DMS 273 (cell line): ENCODE measurements around the gene GIGYF2.

Source experiments
- DNase-seq: peaks from one replicate; lab custom pipeline; 2025; ENCODE audit not compliant: unreplicated experiment; lab: John Stamatoyannopoulos, UW

GIGYF2 gene

DNA sequence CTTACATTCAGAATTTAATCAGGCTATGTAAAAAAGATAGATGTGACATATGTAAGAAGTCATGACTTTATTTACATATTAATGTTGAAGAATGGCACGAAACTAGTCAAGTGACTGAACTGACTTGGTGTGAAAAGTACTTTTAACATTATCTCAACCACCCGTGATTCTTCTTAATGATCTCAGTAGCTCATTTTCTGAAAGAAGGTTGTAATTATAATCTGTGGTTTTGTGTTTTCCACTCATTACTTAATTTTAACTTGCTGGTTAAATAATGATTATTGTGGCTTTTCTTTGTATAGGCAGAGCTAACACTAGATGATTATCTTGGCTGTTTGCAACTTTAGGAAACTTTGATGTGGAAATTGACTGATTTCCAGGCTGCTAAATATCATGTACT, 60.8 kb downstream of the GIGYF2 start:
- no peak for DNase-seq

- DNase-seq: peak; percentile 43
Measured at GRCh38 chr2:232761301-232761907, 64.3 kb downstream of the GIGYF2 start.

- no peak for DNase-seq
Measured at GRCh38 chr2:232767866-232768265, 70.7 kb downstream of the GIGYF2 start.

DNA sequence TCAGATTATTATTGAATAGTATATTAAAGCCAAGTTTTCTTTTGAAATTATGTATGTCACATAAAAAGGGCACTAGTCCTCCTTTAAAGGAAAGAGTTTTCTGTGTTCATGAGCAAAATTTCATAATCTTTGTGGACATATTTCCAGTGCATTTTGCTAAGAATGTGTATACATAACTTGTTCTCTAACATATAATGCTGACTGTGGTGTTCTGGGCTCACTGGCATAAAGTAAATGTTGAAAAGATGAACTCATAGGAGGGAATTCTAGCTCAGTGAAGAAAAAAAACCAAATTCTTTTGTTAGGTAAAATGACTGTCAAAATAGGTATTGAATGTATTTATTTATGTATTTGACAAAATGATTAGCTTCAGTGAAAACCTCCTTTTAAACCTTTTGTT, 73.1 kb downstream of the GIGYF2 start:
- DNase-seq: no peak

GRCh38 chr2:232771870-232772269, 74.7 kb downstream of the GIGYF2 start:
- no peak for DNase-seq

GRCh38 chr2:232772531-232772930, 75.4 kb downstream of the GIGYF2 start:
- DNase-seq: no peak

DNA sequence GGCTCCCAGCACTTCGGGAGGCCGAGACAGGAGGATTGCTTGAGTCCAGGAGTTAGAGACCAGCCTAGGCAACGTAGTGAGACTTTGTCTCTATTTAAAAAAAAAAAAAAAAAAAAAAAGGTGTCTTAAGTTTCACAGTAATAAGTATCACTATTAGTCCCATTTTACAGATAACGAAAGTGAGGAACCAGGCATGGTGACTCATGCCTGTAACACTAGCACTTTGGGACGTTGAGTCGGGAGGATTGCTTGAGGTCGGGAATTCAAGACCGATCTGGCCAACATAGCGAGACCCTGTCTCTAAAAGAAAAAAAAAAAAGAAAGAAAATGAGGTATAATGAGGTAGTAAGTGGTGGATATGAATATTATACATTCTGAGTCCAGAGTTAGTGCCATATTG, 76.7 kb downstream of the GIGYF2 start:
- no peak for DNase-seq

GRCh38 chr2:232776435-232776834, 79.3 kb downstream of the GIGYF2 start, which contains the start of gene KCNJ13:
Gene KCNJ13, minus strand, starts transcription at chr2:232776565. Its CDS starts 5,203 bp downstream, at chr2:232771362.
- no peak for DNase-seq

DNA sequence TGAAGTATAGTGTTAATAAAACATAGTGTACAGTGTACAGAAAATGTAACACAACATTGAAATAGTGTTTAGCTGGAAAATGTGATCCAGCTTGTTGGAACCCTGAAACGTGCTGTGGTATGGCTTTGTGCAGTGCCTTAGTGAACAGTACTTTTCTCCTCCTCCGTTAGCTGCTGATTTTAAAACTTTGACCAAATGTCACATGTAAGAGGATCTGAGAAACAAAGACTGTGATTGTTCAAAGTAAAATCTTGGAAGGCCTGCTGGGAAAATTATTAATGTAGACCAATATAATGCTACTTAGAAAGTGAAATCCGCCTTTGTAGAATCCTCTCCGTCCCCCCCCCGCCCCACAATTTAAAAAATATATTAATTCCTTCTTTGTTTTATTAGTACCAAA, 80.1 kb downstream of the GIGYF2 start:
- DNase-seq: no peak

DNA sequence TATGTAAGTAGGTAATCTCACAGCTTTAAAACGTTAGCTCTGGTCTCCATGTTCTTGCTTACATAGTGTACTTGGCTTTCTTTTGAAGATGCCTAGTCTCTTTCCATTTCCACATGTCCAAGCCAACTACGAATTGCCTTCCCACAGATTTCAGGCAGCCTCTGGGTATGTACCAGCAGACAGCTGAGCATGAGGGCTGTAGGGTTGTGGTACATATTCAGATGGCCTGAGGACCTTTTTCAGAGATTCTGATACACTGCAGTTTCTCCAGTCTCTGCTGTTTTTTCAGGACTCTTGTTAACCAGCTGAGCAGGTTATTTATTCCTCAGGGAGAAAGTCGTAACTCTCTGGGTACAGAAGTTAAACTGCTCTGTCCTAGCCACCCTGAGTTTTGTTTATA, 82.3 kb downstream of the GIGYF2 start:
- no peak for DNase-seq

GRCh38 chr2:232779934-232780333, 82.8 kb downstream of the GIGYF2 start:
- DNase-seq: peak; percentile 14

DNA sequence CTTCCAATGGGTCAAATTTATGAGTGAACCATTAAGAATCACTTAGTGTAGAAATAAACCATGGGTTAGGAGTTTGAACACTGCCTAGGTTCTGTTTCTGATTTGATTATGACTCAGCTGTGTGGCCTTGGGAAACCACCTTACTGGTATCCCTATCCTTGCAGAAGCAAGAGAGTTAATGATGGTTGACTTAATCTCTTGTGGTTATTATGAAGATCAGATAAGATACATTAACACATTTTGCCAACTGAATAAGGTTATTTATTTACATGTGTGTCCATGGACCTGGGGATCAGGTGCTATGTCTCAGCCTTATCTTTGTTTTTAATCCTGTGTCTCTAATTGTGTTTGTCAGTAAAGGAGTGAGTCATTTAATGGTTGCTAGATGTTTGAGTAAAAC, 84.6 kb downstream of the GIGYF2 start:
- DNase-seq: no peak

DNA sequence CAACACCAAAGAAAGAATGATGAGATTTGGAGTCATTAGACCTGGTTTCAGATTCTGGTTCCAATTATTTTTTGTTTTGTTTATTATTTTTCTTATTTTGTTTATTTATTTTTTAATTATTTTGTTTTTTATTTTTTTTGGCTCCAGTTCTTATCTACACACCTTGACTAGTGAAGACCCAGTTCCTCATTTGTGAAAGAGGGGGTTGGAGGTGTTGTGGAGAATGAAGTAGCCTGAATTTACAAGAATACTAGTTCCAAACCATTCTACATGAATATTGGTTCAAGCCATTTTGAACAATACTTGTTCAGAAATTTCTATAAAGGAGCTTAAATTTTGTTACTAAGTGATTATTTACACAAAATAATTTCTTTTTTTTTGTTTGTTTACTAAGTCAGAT, 86.1 kb downstream of the GIGYF2 start:
- no peak for DNase-seq

DNA sequence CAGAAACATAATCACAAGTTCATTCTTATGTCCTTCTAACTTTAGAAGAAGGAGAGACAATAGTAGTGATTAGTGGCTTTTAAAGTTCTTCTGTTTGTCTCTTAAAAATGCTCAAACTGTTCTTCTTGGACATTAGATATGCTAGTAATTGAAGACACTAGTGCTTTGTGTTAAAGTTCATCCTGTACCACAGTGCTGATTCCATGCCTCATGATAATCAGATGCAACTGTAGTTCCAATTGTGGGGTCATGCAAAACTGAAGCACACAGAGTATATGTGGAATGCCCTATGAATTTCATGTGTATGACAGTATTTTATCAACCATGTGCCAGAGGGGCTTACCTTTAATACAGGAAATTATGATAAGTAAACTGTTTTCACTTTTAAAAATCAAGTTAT, 90.7 kb downstream of the GIGYF2 start:
- DNase-seq: no peak

GRCh38 chr2:232789082-232789481, 92.0 kb downstream of the GIGYF2 start:
- no peak for DNase-seq

DNA sequence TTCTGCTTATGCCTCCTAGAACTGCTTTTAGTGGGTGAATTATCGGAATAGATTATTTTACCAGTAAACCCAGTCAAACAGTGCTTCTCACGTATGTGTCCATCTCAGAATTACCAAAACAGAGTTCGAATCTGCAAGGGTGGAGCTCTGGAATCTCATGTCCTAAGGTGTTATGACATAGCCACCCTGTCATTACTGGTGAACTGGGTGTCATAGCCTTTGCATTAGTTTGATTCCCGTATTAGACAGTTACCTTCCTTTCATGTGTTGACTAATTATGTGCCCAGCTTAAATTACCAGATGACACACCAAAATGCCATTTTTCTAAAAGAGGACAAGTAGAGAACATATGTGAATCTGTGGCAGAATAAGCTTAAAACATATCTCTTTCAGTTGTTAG, 94.4 kb downstream of the GIGYF2 start:
- DNase-seq: no peak

DNA sequence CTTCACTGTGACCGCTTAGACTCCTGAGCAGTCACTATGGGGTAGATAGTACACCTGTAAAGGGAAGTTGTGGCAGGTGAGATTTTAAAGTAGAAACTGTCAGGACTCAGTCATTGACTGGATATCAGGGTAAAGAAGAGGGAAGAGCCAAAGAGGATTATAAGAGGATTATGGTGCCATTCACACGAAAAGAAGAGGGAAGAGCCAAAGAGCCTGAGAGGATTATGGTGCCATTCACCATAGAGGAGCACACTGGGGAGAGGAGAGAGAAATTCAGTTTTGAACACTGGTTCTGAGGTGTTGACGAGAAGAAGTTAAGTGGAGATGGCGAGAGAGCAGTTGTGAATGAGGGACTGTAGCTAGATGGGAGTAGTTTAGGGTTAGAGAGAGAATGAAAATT, 96.1 kb downstream of the GIGYF2 start:
- DNase-seq: no peak

- DNase-seq: no peak
Measured at GRCh38 chr2:232794981-232795380, 97.8 kb downstream of the GIGYF2 start.

DNA sequence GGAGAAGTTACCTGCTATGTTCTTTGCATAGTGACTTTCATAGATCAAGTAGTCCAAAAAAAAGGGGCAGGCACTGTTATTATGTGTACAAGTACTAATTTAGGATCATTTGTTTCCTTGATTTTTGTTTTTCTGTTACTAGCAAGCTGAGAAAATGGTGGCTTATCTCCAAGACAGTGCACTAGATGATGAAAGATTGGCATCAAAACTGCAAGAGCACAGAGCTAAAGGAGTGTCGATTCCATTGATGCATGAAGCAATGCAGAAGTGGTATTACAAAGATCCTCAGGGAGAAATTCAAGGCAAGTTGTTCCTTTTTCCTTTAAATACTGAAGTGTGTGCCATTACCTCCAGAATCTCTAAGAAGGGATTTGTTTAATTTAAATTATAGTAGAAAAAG, 98.8 kb downstream of the GIGYF2 start:
- no peak for DNase-seq

GRCh38 chr2:232798187-232798586, 101.1 kb downstream of the GIGYF2 start:
- no peak for DNase-seq

DNA sequence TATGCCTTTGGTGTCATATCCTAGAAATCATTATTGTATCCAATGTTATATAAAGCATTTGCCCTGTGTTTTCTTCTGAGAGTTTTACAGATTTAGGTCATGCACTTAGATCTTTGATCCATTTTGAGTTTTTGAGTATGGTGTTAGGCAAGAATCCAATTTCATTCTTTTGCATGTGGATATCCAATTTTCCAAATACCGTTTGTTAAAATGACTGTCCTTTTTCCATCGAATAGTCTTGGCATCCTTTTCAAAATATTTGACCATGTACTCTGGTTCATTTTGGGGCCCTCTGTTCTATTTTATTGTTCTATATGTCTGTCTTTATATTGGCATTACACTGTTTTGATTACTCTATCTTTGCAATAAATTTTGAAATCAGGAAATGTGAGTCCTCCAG, 103.0 kb downstream of the GIGYF2 start:
- no peak for DNase-seq

DNA sequence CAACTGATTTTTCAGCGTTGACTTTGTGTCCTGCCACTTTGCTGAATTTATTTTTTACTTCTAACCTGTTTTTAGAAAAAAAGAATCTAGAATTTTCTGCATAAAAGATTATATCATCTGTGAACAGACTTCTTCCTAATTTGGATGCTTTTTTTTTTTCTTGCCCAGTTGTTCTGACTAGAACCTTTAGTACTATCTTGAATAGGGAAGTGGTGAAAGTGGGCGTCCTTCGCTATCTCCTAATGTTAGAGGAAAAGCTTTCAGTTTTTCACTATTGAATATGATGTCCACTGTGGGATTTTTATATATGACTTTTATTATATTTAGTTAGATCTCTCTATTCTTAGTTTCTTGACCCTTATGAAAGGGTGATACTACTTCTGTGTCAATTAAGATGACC, 105.0 kb downstream of the GIGYF2 start:
- DNase-seq: no peak

DNA sequence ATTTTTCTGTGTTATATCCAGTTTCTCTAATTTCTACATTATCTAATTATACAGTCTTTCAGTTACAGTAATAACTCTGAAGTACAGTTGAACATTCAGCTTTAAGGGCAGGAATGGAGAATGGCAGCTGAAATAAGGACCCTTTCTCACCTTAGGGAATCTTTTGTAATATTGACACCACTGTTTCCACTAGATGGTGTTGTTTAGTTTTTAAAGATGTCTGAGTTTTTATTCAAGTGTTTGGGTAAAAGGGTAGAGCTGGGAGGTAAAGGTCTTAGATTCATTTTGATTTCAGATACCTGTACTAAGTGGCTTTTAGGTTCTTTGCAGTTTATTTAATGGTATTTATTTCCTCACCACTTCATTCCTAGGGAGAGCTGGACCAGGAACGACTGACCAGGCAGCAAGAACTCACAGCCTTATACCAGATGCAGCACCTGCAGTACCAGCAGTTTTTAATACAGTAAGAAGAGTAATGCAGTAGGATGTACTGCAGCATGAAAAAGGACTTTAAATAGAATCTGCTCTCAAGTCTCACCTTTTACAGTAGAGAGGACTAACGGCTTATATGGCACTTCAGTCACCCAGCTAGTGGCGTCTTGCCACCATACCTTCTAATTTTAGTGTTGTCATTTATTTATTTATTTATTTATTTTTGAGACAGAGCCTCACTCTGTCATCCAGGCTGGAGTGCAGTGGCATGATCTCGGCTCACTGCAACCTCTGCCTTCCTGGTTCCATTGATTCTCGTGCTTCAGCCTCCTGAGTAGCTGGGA, 112.4 kb downstream of the GIGYF2 start:
- no peak for DNase-seq
